Fibroblast of skin of right quadriceps (primary cell): Measurements from ENCODE around the gene KRT35.

Experiments
- DNase-seq: peaks from one replicate; pipeline ENCODE4 v3.0.0-alpha.2; 2013

KRT35 gene

DNA sequence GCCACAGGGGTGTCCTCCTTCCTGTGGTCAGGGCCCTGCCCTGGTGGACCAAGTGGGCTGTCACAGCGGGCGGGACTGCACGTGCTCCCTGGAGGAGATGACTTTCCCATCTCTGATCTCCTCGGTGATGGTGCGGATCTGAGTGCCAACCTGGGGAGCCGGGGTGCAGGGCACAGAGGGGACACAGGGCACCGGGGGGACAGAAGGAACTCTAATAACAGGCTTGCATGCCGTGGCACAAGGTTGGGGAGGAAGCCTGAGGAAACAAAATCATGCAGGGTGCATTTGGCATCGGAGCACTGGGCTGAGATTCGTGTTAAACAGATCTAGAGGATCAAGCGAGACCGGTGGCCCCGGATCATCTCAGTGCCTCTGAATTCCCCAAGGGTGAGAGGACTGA, 5.4 kb upstream of the KRT35 start:
- no peak for DNase-seq

DNA sequence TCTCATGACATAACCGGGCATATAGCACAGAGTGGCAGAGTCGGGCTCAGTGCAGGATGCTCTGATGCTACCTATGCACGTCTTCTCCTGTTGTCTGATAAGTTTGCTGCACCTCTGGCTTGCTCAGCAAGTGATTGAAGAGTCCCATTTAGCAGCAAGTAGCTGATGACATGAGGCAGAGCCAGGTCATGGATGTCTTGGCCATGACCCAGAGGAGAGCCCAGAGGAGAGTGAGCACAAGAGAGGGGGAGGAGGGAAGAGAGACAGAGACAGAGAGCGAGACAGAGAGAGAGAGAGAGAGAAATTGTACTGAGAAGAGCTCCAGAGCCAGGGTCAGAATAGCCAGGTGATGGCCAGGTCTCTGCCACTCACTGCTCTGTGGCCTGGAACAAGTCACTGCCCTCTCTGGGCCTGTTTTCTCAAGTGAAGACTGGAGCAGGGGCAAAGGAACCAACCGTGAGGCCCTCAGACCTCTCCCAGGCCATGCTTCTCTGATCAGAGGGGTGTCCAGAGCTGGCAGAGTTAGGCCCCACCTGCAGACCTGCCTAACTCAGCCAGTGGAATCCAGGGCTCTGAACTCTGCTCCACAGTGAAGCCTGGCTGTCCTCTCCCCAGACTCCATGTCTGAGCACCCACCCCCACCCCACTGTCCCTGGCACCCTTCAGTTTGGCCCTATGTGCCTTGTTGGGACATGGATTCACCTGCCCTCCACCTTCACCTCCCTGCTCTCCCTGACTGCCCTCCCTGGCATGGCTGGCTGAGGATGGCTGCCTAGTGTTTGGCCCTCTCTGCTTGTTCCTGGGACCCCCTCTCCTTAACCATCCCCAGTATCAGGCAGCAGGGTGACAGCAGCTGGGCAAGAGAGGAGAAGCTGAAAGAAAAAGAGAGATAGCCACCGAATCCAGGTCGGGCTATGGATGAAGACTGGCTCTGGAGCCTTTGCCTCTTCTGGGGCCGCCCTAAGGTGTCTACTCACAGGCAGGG, 4.3 kb upstream of the KRT35 start:
- DNase-seq: no peak

DNA sequence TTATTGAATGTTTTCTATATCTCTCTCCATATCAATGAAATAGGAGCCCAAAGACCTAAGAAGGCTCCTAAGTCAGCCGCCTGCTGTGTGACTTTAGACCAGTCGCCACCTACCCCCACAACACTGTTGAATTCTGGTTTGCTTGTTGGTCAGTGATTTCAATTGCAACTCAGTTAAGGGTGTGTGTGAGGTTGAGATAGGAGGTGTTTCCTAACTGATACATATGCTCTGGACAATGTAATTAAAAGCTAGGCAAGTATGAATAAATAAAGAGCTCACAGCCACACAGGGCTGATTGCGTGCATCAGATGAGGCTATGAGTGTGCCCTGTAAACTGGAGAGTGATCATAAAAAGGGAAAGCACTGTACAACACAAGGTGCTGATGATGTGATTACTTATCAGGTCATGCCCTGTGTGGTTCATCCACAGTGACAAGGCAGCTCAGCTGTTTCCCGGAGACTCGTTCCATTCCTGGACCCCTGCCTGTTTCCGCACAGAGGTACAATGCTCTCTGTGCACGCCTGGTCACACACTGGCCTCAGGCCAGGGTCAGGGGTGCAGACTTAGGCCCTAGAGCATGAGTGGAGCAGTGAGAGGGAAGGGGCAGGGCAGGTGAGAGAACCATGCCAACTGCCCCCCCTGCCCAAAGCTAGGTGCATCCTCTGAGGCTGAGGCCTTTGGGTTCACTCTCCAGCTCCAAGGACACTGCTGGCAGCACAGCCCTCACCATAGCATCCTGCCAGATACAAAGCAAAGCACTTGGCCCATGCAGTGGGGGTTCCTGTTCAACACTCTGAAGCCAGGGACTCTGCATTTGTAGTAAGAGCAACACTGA, 3.3 kb upstream of the KRT35 start:
- no peak for DNase-seq

DNA sequence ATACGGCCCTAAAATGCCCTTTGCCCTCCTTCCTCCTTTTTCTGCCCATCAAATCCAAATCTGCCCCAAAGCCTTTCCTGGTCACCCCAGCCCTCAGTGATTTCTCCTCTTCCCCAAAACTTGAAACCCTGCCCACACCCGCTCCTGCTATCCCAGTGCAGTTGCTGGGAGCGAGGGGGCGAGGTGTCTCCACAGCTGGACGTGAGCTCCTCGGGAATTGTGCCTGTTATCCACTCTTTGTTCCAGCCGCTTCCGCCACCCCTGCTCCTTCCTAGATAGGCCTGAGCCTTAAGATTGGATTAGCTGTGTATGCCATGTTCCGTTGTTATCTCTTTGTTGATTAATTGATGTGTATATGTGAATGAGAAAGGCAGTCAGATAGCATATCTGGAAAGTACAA, 2.6 kb upstream of the KRT35 start:
- DNase-seq: no peak

GRCh38 chr17:41480581-41480980, 370 bp downstream of the KRT35 start:
- DNase-seq: no peak

DNA sequence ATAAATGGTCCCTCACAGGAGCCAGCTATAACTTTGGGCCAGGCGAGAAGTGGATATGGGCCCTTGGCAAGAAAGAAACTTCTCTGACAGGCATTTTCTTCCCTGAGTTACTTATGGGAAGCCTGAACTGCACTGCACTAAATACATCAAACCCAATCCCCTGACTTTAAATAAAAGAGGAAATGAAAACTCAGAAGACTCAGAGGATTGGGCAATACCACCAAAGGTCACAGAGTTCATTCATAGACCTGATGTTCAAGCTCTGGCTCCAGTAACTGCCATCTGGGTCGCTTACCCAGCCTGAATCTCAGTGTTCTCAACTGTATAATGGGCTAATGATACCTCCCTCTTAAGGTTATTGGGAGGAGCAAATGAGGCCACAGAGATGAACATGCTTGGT, 815 bp downstream of the KRT35 start:
- DNase-seq: no peak

DNA sequence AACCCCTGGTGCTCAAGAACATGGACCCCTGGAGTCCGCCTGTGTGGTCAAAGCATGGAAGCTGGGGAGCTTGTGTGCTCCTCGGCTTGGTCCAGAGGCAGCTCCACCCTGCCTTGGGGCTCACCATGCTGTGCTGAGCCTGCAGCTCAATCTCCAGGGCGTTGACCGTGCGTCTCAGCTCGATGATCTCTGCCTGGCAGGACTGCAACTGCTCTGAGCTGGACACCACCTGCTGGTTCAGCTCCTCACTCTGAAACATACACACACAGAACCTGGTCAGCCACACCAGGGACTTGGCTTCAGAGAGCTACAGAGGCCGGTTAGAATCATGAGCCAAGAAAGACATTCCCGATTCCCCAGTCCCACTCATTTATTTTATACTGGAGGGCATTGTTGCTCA, 2.7 kb downstream of the KRT35 start:
- no peak for DNase-seq

DNA sequence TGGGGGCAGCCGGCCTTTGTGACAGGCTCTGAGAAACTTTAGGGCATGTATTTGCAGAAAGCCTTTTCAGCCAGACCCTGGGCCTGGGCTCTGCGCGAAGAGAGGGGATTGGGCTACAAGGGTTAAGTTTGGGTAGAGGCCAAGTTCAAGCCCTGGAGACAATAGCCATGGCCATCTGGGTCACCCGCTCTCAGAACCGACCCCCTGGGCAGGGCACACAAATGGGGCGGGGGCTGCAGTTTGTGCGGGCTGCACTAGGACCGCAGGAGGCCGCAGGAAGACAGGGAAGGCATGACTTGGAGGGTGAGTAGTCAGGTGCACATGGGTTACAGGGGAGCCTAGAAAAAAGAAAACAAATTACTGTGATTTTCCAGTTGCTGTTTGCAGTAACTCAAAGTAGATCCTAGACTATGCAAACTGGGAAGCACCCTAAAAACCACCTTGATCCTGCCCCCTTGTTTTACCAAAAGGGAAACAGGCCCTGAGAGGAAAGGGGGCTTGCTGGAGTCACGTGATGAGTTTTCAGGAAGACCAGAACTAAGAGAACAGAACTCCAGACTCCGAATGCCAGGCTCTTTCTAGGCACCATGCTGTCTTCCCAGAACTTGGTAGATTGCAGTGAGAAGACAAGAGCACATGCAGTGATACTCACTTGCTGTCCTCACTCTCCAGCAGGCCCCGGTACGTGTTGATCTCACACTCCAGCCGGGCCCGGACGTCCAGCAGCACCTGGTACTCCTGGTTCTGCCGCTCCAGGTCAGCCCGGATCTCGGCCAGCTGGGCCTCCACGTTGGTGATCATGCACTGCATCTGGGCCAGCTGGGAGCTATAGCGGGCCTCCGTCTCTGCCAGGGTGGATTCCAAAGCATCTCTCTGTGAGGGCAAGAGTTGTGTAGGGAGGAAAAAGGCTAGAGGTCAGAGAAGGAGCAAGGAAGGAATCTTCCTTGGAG, 3.8 kb downstream of the KRT35 start:
- DNase-seq: no peak

DNA sequence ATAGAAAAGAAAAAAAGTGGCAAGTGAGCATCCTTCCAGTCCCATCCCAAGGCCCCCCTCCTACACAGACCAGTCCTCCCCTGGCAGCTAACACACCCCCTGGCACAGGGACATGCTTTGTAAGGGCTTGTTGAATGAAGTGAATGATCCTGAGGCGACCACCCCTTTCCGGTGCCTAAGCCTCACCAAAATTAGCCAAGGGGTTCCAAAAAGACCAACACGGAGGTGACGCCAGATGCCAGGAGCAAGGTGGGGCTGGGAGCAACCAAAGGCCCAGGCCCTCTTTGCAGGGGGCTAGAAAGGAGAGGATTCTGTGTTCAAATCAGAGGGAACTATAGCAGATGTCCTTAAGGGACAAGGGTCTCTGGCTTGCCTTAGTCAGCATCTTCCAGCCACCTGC, 5.5 kb downstream of the KRT35 start:
- DNase-seq: no peak

- DNase-seq: no peak
Observed at GRCh38 chr17:41474863-41475262, 6.1 kb downstream of the KRT35 start.

GRCh38 chr17:41468346-41468745, 12.6 kb downstream of the KRT35 start:
- no peak for DNase-seq

- DNase-seq: no peak
Observed at GRCh38 chr17:41467561-41467960, 13.4 kb downstream of the KRT35 start.

GRCh38 chr17:41466988-41467387, 14.0 kb downstream of the KRT35 start, which contains the start of gene KRT32:
Gene KRT32, minus strand, starts transcription at chr17:41467386. Its CDS starts 61 bp downstream, at chr17:41467325.
- DNase-seq: no peak

- peak; percentile 92 for DNase-seq
Observed at GRCh38 chr17:41464682-41465081, 16.3 kb downstream of the KRT35 start.

GRCh38 chr17:41464173-41464572, 16.8 kb downstream of the KRT35 start:
- no peak for DNase-seq

- DNase-seq: no peak
Observed at GRCh38 chr17:41463746-41464145, 17.2 kb downstream of the KRT35 start.

- no peak for DNase-seq
Observed at GRCh38 chr17:41462705-41463104, 18.2 kb downstream of the KRT35 start.

GRCh38 chr17:41457676-41458075, 23.3 kb downstream of the KRT35 start:
- no peak for DNase-seq

DNA sequence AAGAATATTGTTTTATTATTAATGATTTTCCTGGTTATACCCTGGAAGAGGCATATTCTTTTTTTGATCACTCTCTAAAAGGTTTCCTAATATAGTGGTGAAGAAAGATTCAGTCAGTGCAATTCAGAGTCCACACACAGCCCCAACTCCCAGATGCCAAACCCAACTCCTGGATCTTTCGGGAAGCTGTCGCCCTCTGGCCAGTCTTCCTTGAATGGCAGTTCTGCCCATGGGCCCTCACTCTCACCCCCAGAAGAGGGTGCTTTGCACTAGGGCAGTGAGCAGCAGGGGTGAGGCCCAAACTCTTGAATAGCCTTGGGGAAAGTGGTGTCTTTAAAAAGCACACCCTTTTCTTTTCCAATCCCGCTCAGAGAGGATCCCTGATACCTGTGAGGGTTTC, 24.7 kb downstream of the KRT35 start:
- DNase-seq: no peak

GRCh38 chr17:41455236-41455635, 25.7 kb downstream of the KRT35 start:
- DNase-seq: no peak

GRCh38 chr17:41453066-41453465, 27.9 kb downstream of the KRT35 start:
- no peak for DNase-seq

DNA sequence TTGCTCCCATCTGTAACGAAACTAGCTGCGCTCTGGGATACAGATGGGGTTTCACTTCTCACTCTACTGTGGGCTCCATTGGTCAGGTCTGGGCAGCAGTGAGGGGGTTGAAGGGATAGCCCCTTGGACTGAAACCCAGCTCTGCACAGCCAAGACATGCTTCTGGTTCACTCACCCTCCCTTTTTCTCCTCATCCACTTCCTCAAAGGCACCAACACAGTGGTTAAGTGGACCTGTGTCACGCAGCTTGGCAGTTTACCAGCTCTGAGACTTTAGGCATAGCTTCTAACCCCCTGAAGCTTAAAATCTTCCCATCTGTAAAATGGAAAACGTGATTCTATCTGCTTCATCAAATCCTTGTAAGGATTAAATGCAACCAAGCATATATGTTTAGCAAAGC, 28.7 kb downstream of the KRT35 start:
- DNase-seq: no peak
